GM23338 (cell line): Measurements from ENCODE around the gene EMSY. TPM values are rescaled to one million over a fixed set of nuclear protein-coding genes. Genes with fewer than 3 reads are reported as not detected.
A peak's percentile ranks its signal among the peaks of the same experiment; 100 is the strongest.

Experiments used
- ATAC-seq: fragments of 200-7000 bp; cut with Tn5 transposase; 3 replicates; pipeline ENCODE4 v1.9.1; 2020
- DNase-seq: peaks from one replicate; pipeline ENCODE4 v3.0.0-alpha.2; 2015; ENCODE audit warnings: low spot score
- H2AFZ ChIP-seq: fragments of 200-600 bp; sonication (generic); 2 replicates; pipeline ENCODE4 v1.8.0; 2016; ENCODE audit warnings: antibody characterized with exemption, mild to moderate bottlenecking, moderate library complexity
- H3F3A ChIP-seq: fragments of 200-600 bp; sonication (generic); replicated peaks from 2 replicates; pipeline ENCODE4 v1.8.0; 2017; ENCODE audit warnings: antibody characterized with exemption, mixed run types, low read depth
- H3K27ac ChIP-seq: fragments of 200-600 bp; sonication (generic); 2 replicates; pipeline ENCODE4 v1.6.1; 2016; ENCODE audit warnings: low read depth
- H3K27me3 ChIP-seq: fragments of 200-600 bp; sonication (generic); 2 replicates; pipeline ENCODE4 v1.8.0; 2016; ENCODE audit warnings: mild to moderate bottlenecking, mixed run types, moderate library complexity; ENCODE audit not compliant: insufficient read depth
- H3K36me3 ChIP-seq: fragments of 200-600 bp; sonication (generic); 2 replicates; pipeline ENCODE4 v1.8.0; 2016; ENCODE audit warnings: mild to moderate bottlenecking; ENCODE audit not compliant: insufficient read depth
- H3K4me1 ChIP-seq: fragments of 200-600 bp; sonication (generic); 2 replicates; pipeline ENCODE4 v1.8.0; 2016; ENCODE audit warnings: mild to moderate bottlenecking, moderate library complexity; ENCODE audit not compliant: insufficient read depth
- H3K4me2 ChIP-seq: fragments of 200-600 bp; sonication (generic); 2 replicates; pipeline ENCODE4 v1.7.1; 2017; ENCODE audit warnings: mixed run types
- H3K4me3 ChIP-seq: fragments of 200-600 bp; sonication (generic); 2 replicates; pipeline ENCODE4 v1.6.1; 2016; ENCODE audit warnings: mixed run types
- H3K79me2 ChIP-seq: fragments of 200-600 bp; sonication (generic); replicated peaks from 2 replicates; pipeline ENCODE4 v1.8.0; 2017; ENCODE audit warnings: mild to moderate bottlenecking; ENCODE audit not compliant: insufficient read depth
- H3K9me2 ChIP-seq: fragments of 200-600 bp; sonication (generic); 2 replicates; pipeline ENCODE4 v1.8.0; 2017; ENCODE audit not compliant: insufficient read depth
- H4K20me1 ChIP-seq: fragments of 200-600 bp; sonication (generic); replicated peaks from 2 replicates; pipeline ENCODE4 v1.8.0; 2017; ENCODE audit warnings: mild to moderate bottlenecking; ENCODE audit not compliant: insufficient read depth
- H3K27ac Mint-ChIP-seq: 2 replicates; pipeline ENCODE4 v1.8.0; 2020; ENCODE audit warnings: inconsistent platforms, mild to moderate bottlenecking, moderate library complexity, mixed read lengths
- H3K27me3 Mint-ChIP-seq: 3 replicates; pipeline ENCODE4 v1.8.0; 2022; ENCODE audit warnings: low read depth, mild to moderate bottlenecking, moderate library complexity, mixed read lengths, inconsistent platforms; ENCODE audit not compliant: insufficient read depth, poor library complexity
- H3K36me3 Mint-ChIP-seq: 3 replicates; pipeline ENCODE4 v1.8.0; 2021; ENCODE audit warnings: low read depth, mild to moderate bottlenecking, inconsistent platforms, moderate library complexity, mixed read lengths
- H3K4me1 Mint-ChIP-seq: 3 replicates; pipeline ENCODE4 v1.8.0; 2020; ENCODE audit warnings: mild to moderate bottlenecking, inconsistent platforms, mixed read lengths
- H3K4me3 Mint-ChIP-seq: 3 replicates; pipeline ENCODE4 v1.8.0; 2021; ENCODE audit warnings: moderate library complexity, mild to moderate bottlenecking, inconsistent platforms, mixed read lengths
- H3K9me3 Mint-ChIP-seq: 3 replicates; pipeline ENCODE4 v1.8.0; 2020; ENCODE audit warnings: moderate library complexity, mild to moderate bottlenecking, inconsistent platforms, mixed read lengths
- CREB1 ChIP-seq: fragments of 250-450 bp; sonication (Bioruptor Pico); IDR thresholded peaks from 2 replicates; pipeline ENCODE4 v1.5.0; 2020; ENCODE audit warnings: low read depth, mild to moderate bottlenecking, moderate library complexity
- EZH2 ChIP-seq: fragments of 200-600 bp; sonication (generic); IDR thresholded peaks from one replicate; pipeline ENCODE4 v1.8.0; 2017; ENCODE audit warnings: antibody characterized with exemption, mild to moderate bottlenecking, low read depth; ENCODE audit not compliant: unreplicated experiment
- EZH2phosphoT487 ChIP-seq: fragments of 200-600 bp; sonication (generic); IDR thresholded peaks from one replicate; pipeline ENCODE4 v1.8.1; 2018; ENCODE audit warnings: antibody characterized with exemption; ENCODE audit not compliant: unreplicated experiment
- JUNB ChIP-seq: IDR thresholded peaks from one replicate; pipeline ENCODE4 v1.6.1; 2016; ENCODE audit warnings: antibody characterized with exemption; ENCODE audit not compliant: unreplicated experiment
- NANOG ChIP-seq: IDR thresholded peaks from 2 replicates; pipeline ENCODE4 v1.6.1; 2016; ENCODE audit warnings: antibody characterized with exemption, borderline replicate concordance
- POLR2AphosphoS5 ChIP-seq: IDR thresholded peaks from 2 replicates; pipeline ENCODE4 v1.6.1; 2016; ENCODE audit warnings: antibody characterized with exemption, low read depth
- STAT1 ChIP-seq: IDR thresholded peaks from one replicate; pipeline ENCODE4 v1.6.1; 2016; ENCODE audit warnings: antibody characterized with exemption; ENCODE audit not compliant: unreplicated experiment
- polyA plus RNA-seq: library from polyadenylated mRNA; unstranded; fragments of >200 nt; fragmentation: Nextera tagmentation; extraction: Ambion mirVana; gene quantifications from 2 replicates; pipeline ENCODE4 v1.2.1, GENCODE V29; 2016
- total RNA-seq: library from RNA; depleted of rRNA; stranded (reverse); fragments of >200 nt; shearing (Covaris generic); gene quantifications from 2 replicates; pipeline ENCODE4 v1.2.3, GENCODE V29; 2014
- TF ChIP-seq, protein P1 (sequence below): IDR thresholded peaks from 2 replicates; pipeline ENCODE4 v1.6.1; 2016; ENCODE audit warnings: antibody characterized with exemption
- TF ChIP-seq, protein P2 (sequence below), 2 experiments: fragments of 200-600 bp in 1 of 2; sonication (generic) in 1 of 2; conservative IDR thresholded peaks; 2 replicates each; pipeline versions ENCODE4 v1.5.1 to v1.6.1; 2016 to 2017; ENCODE audit warnings: antibody characterized with exemption in 2 of 2, low read depth in 2 of 2, mild to moderate bottlenecking in 2 of 2, moderate library complexity in 1 of 2
- TF ChIP-seq, protein P3 (sequence below): fragments of 250-450 bp; sonication (Bioruptor Pico); IDR thresholded peaks from 2 replicates; pipeline ENCODE4 v1.5.0; 2020; ENCODE audit warnings: mild to moderate bottlenecking, moderate library complexity

Gene EMSY
- total and polyA plus RNA-seq, 2 experiments from 2014 or later: 25.0 to 46.9 TPM

DNA sequence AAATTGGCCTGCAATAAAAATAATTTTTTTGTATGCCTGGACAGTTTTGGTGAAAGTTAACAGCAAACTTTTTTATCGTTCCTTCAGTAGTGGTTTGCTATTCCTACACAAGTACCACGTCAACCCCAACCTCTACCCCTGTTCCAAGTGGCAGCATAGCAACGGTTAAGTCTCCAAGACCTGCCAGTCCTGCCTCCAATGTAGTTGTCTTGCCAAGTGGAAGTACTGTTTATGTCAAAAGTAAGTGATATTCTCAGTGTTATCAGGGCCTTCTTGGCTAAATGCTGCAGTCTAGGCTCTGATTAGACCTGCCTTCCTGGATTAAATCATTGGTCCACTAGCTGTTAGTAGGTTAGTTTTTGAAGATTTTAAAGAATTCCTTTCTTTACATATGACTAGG, 15.0 kb downstream of the EMSY start:
- H3K9me2 ChIP-seq: no peaks in the 10 kb centered on the region
- H4K20me1 ChIP-seq: no peaks in the 10 kb centered on the region
- DNase-seq: no peak
- H3K9me3 Mint-ChIP-seq: no peaks in the 10 kb centered on the region
- H3K79me2 ChIP-seq: peaks cover 46% of the 10 kb centered on the region
- 0 out of 2 replicates have a peak overlapping the region, but pooled peaks have one; percentile 12 for H3K27ac Mint-ChIP-seq
- H3K4me1 Mint-ChIP-seq: peaks cover 50% of the 10 kb centered on the region
- H3K27me3 ChIP-seq: no peaks in the 10 kb centered on the region
- H3K36me3 Mint-ChIP-seq: peaks cover 26% of the 10 kb centered on the region
- H3K4me3 ChIP-seq: no peak overlapping the region
- H3K4me1 ChIP-seq: peaks cover 37% of the 10 kb centered on the region
- H3K27ac ChIP-seq: peak overlapping the region; percentile 15; the same call in 1 of the 2 replicates
- TF ChIP-seq NANOG (no peak), EZH2phosphoT487 (no peak), CREB1 (CRISPR knock-in tag) (no peak), JUNB (no peak), POLR2AphosphoS5 (no peak)
- TF ChIP-seq, protein P1, sequence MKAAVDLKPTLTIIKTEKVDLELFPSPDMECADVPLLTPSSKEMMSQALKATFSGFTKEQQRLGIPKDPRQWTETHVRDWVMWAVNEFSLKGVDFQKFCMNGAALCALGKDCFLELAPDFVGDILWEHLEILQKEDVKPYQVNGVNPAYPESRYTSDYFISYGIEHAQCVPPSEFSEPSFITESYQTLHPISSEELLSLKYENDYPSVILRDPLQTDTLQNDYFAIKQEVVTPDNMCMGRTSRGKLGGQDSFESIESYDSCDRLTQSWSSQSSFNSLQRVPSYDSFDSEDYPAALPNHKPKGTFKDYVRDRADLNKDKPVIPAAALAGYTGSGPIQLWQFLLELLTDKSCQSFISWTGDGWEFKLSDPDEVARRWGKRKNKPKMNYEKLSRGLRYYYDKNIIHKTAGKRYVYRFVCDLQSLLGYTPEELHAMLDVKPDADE: no peak
- TF ChIP-seq, protein P2, sequence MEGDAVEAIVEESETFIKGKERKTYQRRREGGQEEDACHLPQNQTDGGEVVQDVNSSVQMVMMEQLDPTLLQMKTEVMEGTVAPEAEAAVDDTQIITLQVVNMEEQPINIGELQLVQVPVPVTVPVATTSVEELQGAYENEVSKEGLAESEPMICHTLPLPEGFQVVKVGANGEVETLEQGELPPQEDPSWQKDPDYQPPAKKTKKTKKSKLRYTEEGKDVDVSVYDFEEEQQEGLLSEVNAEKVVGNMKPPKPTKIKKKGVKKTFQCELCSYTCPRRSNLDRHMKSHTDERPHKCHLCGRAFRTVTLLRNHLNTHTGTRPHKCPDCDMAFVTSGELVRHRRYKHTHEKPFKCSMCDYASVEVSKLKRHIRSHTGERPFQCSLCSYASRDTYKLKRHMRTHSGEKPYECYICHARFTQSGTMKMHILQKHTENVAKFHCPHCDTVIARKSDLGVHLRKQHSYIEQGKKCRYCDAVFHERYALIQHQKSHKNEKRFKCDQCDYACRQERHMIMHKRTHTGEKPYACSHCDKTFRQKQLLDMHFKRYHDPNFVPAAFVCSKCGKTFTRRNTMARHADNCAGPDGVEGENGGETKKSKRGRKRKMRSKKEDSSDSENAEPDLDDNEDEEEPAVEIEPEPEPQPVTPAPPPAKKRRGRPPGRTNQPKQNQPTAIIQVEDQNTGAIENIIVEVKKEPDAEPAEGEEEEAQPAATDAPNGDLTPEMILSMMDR (conservative IDR thresholded peaks at IDR 0.05; ENCODE audit: low read depth in 2 of 2): no peak
- no peak overlapping the region for H3K4me3 Mint-ChIP-seq
- H3K27me3 Mint-ChIP-seq: no peaks in the 10 kb centered on the region
- no peaks in the 10 kb centered on the region for H3F3A ChIP-seq
- H3K4me2 ChIP-seq: no peak overlapping the region
- peaks cover 13% of the 10 kb centered on the region; the same call in 1 of the 2 replicates for H3K36me3 ChIP-seq
- no peak overlapping the region for H2AFZ ChIP-seq
- no peak for ATAC-seq

DNA sequence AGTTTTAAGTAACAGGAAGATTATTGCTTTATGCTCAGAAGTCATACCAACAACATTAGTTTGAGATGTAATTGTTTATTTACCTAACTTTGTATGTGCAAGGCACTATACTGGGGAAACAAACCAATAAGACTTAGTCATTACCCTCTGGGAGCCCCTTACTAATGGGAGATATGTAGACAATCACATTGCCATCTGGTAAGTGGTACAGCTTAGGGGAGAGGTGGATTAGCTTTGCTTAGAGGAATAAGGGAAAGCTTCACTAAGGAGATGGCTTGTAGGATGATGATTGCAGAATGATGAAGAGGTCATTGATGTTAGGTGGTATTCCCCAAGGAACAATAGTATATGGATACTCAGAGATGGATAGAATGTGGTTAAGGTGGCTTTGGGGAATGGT, 17.5 kb downstream of the EMSY start:
- Histone ChIP-seq H4K20me1 (no peaks in the 10 kb centered on the region), H3K4me1 (peaks cover 19% of the 10 kb centered on the region), H3K9me2 (no peaks in the 10 kb centered on the region), H3K36me3 (peaks cover 13% of the 10 kb centered on the region; the same call in 1 of the 2 replicates), H3K4me3 (no peak overlapping the region), H3K27ac (no peak overlapping the region), H3K79me2 (peaks cover 45% of the 10 kb centered on the region), H3K27me3 (no peaks in the 10 kb centered on the region), H3F3A (no peaks in the 10 kb centered on the region), H3K4me2 (no peak overlapping the region), H2AFZ (no peak overlapping the region)
- no peak overlapping the region for H3K27ac Mint-ChIP-seq
- peaks cover 39% of the 10 kb centered on the region for H3K36me3 Mint-ChIP-seq
- ATAC-seq (no peak), DNase-seq (no peak)
- no peaks in the 10 kb centered on the region for H3K27me3 Mint-ChIP-seq
- H3K4me1 Mint-ChIP-seq: peaks cover 28% of the 10 kb centered on the region
- H3K4me3 Mint-ChIP-seq: no peak overlapping the region
- H3K9me3 Mint-ChIP-seq: no peaks in the 10 kb centered on the region
- TF ChIP-seq STAT1 (no peak), EZH2phosphoT487 (no peak), EZH2 (no peak), NANOG (no peak), POLR2AphosphoS5 (no peak)
- TF ChIP-seq, protein P3, sequence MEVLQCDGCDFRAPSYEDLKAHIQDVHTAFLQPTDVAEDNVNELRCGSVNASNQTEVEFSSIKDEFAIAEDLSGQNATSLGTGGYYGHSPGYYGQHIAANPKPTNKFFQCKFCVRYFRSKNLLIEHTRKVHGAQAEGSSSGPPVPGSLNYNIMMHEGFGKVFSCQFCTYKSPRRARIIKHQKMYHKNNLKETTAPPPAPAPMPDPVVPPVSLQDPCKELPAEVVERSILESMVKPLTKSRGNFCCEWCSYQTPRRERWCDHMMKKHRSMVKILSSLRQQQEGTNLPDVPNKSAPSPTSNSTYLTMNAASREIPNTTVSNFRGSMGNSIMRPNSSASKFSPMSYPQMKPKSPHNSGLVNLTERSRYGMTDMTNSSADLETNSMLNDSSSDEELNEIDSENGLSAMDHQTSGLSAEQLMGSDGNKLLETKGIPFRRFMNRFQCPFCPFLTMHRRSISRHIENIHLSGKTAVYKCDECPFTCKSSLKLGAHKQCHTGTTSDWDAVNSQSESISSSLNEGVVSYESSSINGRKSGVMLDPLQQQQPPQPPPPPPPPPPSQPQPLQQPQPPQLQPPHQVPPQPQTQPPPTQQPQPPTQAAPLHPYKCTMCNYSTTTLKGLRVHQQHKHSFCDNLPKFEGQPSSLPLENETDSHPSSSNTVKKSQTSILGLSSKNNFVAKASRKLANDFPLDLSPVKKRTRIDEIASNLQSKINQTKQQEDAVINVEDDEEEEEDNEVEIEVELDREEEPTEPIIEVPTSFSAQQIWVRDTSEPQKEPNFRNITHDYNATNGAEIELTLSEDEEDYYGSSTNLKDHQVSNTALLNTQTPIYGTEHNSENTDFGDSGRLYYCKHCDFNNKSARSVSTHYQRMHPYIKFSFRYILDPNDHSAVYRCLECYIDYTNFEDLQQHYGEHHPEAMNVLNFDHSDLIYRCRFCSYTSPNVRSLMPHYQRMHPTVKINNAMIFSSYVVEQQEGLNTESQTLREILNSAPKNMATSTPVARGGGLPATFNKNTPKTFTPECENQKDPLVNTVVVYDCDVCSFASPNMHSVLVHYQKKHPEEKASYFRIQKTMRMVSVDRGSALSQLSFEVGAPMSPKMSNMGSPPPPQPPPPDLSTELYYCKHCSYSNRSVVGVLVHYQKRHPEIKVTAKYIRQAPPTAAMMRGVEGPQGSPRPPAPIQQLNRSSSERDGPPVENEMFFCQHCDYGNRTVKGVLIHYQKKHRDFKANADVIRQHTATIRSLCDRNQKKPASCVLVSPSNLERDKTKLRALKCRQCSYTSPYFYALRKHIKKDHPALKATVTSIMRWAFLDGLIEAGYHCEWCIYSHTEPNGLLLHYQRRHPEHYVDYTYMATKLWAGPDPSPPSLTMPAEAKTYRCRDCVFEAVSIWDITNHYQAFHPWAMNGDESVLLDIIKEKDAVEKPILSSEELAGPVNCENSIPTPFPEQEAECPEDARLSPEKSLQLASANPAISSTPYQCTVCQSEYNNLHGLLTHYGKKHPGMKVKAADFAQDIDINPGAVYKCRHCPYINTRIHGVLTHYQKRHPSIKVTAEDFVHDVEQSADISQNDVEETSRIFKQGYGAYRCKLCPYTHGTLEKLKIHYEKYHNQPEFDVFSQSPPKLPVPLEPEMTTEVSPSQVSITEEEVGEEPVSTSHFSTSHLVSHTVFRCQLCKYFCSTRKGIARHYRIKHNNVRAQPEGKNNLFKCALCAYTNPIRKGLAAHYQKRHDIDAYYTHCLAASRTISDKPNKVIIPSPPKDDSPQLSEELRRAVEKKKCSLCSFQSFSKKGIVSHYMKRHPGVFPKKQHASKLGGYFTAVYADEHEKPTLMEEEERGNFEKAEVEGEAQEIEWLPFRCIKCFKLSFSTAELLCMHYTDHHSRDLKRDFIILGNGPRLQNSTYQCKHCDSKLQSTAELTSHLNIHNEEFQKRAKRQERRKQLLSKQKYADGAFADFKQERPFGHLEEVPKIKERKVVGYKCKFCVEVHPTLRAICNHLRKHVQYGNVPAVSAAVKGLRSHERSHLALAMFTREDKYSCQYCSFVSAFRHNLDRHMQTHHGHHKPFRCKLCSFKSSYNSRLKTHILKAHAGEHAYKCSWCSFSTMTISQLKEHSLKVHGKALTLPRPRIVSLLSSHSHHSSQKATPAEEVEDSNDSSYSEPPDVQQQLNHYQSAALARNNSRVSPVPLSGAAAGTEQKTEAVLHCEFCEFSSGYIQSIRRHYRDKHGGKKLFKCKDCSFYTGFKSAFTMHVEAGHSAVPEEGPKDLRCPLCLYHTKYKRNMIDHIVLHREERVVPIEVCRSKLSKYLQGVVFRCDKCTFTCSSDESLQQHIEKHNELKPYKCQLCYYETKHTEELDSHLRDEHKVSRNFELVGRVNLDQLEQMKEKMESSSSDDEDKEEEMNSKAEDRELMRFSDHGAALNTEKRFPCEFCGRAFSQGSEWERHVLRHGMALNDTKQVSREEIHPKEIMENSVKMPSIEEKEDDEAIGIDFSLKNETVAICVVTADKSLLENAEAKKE: no peak
- TF ChIP-seq, protein P2 (conservative IDR thresholded peaks at IDR 0.05; ENCODE audit: low read depth in 2 of 2): no peak
